PC-9 (cell line): ENCODE data around the gene EPS8L3.

ENCODE experiments used
- CTCF ChIP-seq: fragments of 200-600 bp; sonication (generic); conservative IDR thresholded peaks from 2 replicates; pipeline ENCODE4 v1.6.1; 2017; ENCODE audit warnings: mixed run types, antibody characterized with exemption, mild to moderate bottlenecking, moderate library complexity
- EZH2 ChIP-seq: fragments of 200-600 bp; sonication (generic); IDR thresholded peaks from 2 replicates; pipeline ENCODE4 v1.8.0; 2017; ENCODE audit warnings: antibody characterized with exemption, low read depth

GRCh38 chr1:109807402-109807801 lies 43.7 kb upstream of the EPS8L3 start:
- TF ChIP-seq CTCF (no peak), EZH2 (no peak)
